GM21360 (cell line): ENCODE results near the gene RAMP2.
"Not testable (repeated sequence)": the region's sequence is repeated elsewhere in the genome, so short reads cannot be mapped to it uniquely, and the experiment has no call there.

Source experiments
- ATAC-seq: cut with Tn5 transposase; IDR thresholded peaks from one replicate; pipeline ENCODE4 v1.9.1; 2021; ENCODE audit warnings: mild to moderate bottlenecking, moderate library complexity; ENCODE audit not compliant: unreplicated experiment

RAMP2 gene

DNA sequence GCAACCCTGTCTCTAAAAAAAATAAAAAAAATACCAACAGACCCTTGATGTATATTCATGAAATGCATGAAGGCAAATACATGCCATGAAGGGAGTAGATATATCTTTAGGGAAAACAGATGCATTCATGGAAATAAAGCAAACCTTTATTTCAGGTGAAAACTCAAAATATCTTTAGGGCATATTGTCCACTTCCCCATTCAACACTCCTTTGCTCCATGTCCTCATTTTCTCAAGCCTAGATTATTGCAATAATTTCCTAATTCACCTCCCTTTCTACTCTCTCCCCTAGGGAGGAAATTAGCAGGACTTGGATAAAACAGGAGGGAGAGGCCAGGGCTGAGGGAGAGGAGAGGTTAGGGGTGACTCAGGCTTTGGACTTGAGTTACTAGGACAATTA is 6.5 kb downstream of the RAMP2 start:
- no peak for ATAC-seq

DNA sequence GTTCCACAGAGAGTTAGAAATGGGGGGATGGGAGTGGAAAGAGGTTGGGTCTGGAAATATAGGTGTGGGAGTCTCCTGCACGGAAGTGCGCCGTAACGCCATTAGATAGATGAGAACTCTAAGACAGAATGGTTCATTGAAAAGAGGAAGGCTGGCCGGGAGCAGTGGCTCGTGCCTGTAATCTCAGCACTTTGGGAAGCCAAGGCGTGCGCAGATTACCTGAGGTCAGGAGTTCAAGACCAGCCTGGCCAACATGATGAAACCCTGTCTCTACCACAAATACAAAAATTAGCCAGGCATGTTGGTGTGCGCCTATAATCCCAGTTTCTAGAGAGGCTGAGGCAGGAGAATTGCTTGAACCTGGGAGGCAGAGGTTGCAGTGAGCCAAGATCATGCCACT is 7.0 kb downstream of the RAMP2 start:
- ATAC-seq = not testable (repeated sequence)

DNA sequence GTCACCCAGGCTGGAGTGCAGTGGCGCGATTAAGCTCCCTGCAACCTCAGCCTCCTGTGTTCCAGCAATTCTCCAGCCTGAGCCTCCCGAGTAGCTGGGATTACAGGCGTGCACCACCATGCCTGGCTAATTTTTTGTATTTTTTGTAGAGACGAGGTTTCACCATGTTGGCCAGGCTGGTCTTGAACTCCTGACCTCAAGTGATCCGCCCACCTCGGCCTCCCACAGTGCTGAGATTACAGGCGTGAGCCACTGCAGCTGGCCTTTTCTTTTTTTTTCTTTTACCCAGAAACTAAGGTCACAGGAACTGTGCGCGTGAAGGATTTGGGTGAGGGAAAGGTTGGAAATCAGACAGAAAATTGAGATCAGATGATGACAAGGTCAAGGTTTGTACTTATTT is 8.9 kb downstream of the RAMP2 start:
- not testable (repeated sequence) for ATAC-seq

DNA sequence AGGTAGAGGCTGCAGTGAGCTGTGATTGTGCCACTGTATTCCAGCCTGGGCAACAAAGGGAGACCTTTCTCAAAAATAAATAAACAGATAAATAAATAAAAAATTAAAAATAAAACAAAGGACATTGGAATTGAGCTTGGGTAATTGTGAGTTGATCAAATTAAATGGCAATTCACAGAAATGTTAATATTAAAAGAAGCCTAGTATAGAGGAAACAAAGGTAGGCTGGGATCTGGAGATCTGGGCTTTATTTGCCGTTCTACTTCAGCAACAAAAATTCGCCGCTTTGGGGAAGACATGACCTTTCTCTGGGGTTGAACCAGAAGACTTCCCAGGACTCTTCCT is 11.9 kb downstream of the RAMP2 start:
- no peak for ATAC-seq

DNA sequence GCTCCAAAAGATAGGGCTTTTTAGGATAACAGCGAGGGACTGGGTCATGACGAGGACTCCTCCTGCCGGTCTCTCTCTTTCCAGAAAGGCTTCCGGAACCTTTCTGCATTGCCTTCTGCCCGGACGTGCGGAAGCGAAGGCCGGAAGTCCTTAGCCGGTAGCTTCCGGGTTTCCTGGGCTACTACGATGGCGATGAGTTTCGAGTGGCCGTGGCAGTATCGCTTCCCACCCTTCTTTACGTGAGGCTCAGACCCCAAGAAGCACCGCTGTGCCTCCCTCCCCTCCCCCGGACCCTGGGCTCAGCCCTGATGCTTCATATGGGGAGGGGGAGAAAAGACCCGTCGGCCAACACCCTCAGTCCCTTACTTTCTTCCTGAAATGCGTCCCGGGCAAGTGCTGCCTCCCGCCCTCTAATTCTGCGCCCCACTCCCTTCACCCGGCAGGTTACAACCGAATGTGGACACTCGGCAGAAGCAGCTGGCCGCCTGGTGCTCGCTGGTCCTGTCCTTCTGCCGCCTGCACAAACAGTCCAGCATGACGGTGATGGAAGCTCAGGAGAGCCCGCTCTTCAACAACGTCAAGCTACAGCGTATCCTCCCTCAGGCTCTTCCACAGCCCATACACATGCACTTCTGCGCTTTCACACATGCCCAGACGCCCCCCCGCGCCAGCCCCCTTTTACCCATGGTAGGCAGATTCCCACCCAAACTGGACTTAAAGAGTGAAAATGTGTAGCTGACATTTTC is 12.4 kb downstream of the RAMP2 start, which contains the start of gene VPS25:
VPS25 (plus strand) TSS at position 160 of the 746 bp plus-strand sequence; CDS start at position 187, 27 bp downstream.
- ATAC-seq = no peak

DNA sequence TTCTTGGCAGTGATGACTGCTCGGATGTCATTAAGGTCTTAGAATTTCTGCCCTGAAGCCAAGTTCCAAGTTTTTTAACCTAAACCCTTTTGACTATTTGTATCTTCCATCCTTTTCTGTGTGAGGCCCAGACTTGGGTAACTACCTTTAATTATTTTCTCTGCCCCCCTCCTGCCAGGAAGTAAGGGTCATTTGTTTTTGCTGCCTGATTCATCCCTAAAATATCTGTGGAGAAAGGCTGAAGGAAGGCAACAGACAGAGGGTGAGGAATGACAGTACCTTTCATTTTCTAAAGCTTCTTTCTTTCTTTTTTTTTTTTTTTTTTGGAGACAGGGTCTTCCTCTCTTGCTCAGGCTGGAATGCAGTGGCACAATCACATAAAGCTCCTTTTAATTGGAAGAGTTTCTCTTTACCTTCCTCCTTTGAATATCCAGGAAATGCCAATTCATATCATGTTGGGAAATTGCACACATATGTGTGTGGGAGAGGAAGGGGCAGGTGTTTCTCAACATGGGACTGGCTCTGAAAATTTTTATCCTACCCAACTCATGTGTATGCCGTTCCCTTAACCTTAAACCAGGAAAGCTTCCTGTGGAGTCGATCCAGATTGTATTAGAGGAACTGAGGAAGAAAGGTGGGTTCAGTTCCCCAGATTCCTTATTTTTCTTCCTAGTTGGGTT is 13.2 kb downstream of the RAMP2 start:
- no peak for ATAC-seq

DNA sequence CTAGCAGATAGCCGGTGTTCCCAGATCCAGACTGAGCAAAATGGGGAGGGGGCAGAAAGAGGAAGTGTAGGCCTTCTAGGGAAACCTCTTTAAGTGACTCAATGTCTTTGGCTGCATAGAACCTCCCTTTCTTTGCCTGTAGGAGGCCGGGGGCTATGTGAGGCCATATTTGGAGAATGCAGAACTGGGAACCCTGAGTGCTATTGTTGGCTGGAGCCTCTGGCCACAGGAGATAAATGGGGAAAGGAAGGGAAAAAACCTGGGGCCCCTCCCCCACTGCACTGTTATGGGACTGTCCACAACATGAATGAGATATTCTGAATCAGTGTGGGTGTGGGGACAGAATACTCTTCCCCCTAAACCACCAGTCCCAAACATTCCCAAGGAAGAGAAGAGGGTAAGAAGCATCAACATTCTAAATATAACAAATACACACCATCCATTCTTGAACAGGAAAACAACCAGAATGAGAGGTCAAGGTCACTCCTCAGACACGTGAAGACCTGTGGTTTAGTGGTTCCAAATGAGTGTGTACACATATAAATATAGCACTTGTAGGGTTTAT is 14.6 kb downstream of the RAMP2 start:
- ATAC-seq = no peak

DNA sequence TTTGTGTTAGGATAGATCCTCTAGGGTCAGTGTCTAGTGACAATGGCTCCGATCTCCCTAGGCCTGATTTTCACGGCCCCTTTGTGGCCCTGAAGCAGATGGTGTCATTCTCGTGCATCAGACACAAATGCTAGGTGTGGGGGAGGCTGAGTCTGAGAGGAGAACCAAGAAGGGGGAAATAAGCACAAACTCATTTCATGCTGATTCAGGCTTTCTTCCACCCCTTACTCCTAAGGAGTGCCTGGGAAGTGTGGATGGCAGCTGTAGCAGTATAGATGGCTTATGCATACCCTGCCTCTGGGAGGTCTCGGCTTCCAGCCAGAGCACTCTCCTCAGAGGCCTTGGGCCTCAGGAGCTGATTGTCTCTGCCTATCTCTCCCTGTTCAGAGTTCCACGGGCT is 17.5 kb downstream of the RAMP2 start:
- ATAC-seq = no peak

DNA sequence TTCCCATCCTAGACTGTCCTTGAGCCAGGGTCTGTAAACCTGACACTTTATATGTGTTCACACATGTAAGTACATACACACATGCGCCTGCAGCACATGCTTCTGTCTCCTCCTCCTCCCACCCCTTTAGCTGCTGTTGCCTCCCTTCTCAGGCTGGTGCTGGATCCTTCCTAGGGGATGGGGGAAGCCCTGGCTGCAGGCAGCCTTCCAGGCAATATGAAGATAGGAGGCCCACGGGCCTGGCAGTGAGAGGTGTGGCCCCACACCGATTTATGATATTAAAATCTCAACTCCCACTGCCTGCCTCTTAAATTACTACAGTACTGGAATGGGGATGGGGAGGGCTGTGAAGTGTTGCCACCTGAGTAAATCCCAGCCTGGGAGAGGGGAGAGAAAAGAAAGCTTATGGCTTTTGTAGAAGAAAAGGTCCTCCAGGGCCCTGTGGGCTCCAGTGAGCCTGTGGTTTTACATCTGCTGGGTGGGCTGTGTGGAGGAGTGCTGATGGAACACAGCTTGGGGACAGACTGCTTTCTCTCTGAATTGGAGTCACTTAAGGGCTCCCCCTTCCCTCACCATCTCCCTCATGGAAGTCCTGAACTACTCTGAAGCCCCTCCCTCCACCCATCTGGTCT is 18.4 kb downstream of the RAMP2 start:
- ATAC-seq = no peak

DNA sequence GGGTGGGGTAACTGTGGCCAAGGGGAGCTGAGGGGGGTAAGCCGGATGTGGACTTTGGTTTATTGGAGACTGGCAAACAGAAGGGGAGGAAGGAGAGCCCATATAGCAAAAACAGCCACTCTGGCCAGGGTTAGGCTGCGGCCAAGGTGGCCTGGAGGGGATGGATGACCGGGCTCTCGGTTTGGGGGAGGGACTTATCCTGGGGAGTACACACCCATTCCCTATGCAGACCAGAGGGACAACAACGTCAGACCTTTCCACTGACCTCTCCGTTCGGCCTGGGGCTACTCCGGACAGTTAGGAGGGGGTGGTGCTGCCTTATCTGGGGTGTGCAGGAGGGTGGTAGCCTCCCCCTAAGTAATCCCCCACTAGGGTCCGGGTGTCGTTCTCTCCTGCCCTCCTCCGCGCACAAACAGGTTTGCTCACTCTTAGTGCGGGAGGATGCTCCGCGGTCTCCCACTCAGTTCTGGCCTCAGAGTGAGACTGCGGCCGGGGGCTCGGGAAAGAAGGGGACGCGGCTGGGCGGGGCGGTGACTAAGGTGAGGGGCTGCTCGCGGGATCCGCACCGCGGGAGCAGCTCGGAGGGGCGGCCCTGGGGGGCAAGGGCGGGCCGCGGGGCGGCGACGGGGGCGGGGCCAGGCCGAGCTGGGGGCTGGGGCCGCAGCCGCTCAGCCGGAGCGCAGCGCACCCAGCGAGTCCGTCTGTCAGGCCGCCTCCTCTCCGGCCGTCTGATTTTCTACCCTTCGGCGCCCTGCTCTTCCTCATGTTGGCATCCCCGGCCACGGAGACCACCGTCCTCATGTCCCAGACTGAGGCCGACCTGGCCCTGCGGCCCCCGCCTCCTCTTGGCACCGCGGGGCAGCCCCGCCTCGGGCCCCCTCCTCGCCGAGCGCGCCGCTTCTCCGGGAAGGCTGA is 19.2 kb downstream of the RAMP2 start, which contains the start of gene WNK4:
WNK4 (plus strand) TSS at position 675 of the 915 bp plus-strand sequence; CDS start at position 764, 89 bp downstream.
- no peak for ATAC-seq

DNA sequence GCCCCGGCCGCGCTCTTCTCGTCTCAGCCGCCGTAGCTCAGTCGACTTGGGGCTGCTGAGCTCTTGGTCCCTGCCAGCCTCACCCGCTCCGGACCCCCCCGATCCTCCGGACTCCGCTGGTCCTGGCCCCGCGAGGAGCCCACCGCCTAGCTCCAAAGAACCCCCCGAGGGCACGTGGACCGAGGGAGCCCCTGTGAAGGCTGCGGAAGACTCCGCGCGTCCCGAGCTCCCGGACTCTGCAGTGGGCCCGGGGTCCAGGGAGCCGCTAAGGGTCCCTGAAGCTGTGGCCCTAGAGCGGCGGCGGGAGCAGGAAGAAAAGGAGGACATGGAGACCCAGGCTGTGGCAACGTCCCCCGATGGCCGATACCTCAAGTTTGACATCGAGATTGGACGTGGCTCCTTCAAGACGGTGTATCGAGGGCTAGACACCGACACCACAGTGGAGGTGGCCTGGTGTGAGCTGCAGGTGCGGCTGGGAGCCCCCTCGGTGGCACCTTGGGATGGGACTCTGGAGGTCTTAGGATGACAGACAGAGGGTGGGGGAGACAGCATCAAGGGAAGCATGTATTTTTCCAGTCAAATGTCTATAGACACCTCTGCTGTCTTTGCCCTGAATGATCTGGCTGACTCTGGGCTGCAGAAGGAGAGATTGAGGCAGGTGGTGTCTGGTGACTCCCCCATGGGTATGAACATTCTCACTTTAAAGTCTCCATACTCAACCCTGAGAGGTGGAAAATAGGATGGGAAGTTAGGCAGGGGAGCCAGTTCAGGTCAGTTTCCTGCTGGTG is 20.0 kb downstream of the RAMP2 start:
- ATAC-seq = no peak

DNA sequence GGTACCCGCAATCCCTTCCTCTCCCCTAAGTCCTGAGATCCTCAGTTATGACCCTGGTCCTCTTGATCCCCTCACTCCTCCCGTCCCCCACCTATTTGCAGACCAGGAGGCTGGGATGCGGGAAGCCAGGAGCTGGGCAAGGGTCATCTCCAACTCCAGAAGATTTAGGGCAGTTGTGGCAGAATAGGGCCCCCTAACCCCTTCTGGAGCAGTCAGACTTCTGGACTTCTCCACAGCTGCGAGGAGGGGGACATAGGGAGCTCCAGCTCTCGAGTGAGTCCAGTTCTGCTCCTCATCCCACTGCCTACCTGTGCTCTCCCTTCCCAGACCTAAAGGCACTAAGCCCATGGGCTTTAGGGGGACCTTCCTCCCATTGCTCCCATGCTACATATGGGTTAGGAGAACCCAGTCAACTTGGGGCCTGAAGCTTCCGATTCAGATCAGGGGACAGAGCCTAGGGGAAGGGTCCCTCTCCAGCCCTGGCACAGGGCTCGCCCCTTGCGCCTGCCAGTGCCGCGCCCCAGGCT is 20.7 kb downstream of the RAMP2 start:
- ATAC-seq = no peak

DNA sequence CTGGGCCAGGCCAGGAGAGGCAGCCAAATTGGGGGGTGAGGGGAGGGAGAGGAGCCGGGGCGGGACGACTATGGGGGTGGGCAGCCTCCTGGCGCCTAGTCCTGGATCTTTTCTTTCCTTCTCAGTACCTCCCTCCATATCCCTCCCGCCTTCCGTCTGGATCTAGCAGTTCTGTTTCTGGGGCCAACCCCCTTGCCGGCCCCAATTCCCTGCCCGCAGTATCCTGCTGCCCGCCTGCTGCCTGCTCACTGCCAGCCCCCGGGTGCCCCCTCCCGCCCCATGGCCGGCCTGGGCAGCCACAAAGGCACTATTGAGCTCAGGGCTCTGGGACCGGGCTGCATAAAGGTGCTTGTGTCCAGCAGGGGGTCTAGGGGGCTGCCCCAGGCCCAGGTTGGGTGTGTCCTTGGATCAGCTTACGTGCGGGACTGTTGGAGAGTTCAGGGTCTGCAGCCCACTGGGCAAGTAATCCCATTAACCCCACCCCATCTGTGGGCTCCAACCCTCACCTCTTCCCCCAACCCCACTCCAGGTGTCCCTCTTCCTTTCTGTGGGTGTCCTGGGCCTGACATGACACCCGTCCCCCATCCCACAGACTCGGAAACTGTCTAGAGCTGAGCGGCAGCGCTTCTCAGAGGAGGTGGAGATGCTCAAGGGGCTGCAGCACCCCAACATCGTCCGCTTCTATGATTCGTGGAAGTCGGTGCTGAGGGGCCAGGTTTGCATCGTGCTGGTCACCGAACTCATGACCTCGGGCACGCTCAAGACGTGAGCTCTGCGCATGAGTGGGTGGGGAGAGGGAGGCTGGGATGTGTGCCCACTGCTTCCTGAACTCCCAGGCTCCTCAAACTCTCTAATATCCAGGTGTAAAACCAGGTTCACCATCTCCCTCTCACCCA is 21.4 kb downstream of the RAMP2 start:
- ATAC-seq = no peak

DNA sequence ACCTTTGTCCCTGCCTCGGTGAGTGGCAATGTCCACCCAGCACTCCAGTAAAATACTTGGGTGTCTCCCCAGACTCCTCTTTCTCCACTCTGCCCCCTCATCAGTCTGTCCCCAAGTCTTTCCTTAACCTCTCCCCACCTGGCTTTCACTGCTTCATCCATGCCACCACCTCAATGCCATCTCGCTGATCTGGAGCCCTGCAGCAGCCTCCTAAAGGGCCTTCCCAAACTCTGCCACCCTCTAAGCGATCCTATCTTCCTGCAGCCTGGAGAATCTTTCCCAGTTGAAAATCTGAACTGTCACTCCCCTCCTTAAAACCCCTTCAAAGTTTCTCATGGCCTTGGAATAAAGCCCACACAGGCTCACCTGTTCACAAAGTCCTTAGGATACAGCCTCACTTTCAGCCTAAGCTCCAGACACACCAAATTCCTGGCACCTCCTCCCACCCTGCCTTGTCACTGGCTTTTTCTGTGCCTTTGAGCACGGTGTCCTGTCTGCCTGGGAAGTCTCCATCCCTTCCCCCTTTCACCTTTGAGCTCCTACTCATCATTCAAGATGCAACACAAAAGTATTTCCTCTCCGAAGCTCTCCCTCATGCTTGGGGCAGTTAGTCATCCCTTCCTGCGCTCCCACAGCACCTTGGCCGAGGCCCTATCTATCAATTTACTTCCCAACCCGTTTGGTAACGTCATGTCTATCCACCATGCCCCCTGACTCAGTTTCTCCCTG is 22.2 kb downstream of the RAMP2 start:
- ATAC-seq = no peak

DNA sequence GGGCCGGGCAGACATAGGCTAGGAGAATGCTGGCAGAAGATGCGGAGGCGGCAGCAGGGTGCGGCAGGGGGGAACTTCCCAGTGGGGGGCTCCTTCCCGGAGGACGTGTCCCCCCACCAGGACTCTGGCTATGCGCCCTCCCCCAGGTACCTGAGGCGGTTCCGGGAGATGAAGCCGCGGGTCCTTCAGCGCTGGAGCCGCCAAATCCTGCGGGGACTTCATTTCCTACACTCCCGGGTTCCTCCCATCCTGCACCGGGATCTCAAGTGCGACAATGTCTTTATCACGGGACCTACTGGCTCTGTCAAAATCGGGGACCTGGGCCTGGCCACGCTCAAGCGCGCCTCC is 22.7 kb downstream of the RAMP2 start:
- ATAC-seq = no peak

DNA sequence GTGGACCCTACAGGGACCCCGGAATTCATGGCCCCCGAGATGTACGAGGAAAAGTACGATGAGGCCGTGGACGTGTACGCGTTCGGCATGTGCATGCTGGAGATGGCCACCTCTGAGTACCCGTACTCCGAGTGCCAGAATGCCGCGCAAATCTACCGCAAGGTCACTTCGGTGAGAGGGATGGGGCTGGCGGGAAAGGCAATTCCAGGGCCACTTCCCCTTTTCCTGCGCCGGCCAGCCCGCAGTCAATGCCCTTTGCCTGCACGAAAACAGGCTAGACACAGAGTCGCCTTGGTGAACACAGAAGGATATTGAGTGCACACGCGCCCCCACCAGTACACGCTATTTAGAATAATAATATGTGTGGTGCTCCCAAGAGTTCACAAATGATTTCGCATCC is 23.4 kb downstream of the RAMP2 start:
- ATAC-seq = no peak

DNA sequence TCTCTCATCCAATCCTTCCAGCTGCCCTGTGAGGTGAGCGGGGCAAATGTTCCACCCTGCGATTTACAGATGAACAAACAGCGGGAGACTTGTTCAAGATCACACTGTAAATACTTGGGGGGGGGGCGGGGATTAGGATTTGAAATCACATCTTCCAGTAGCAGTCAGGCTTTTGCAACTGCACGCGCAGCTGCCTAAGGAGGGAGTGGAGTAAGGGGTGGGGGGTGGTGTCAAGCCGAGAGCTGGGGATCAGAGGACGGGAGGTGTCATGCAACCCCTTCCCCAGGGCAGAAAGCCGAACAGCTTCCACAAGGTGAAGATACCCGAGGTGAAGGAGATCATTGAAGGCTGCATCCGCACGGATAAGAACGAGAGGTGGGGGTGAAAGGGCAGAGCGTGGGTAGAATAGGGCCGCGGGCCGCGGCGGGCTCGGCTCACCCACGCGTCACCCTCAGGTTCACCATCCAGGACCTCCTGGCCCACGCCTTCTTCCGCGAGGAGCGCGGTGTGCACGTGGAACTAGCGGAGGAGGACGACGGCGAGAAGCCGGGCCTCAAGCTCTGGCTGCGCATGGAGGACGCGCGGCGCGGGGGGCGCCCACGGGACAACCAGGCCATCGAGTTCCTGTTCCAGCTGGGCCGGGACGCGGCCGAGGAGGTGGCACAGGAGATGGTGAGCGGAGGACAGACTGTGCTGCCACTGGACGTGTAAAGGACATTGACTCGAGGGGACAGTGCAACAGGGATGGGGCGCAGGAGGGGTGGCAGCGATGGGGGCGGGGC is 24.0 kb downstream of the RAMP2 start:
- ATAC-seq = no peak
